HS-27A (cell line): ENCODE results near the gene KCNK10.

Source experiments
- DNase-seq: peaks from one replicate; pipeline ENCODE4 v3.0.0-alpha.2; 2012; ENCODE audit warnings: low read depth, missing footprints

KCNK10 gene

GRCh38 chr14:88323086-88323522 is at the start of gene KCNK10:
TSS of gene KCNK10 (minus strand) at chr14:88323269. CDS start at chr14:88322798, 471 bp downstream.
- DNase-seq, result no peak

GRCh38 chr14:88369496-88369895 is 46.4 kb upstream of the KCNK10 start:
- DNase-seq, result no peak

- no peak for DNase-seq
Measured at GRCh38 chr14:88364710-88365413, 41.8 kb upstream of the KCNK10 start.

GRCh38 chr14:88363644-88364043 is 40.6 kb upstream of the KCNK10 start:
- DNase-seq, result no peak

- DNase-seq, result no peak
Measured at GRCh38 chr14:88359500-88359899, 36.4 kb upstream of the KCNK10 start.

- no peak for DNase-seq
Measured at GRCh38 chr14:88354358-88354757, 31.3 kb upstream of the KCNK10 start.

GRCh38 chr14:88352698-88353097 is 29.6 kb upstream of the KCNK10 start:
- no peak for DNase-seq

- no peak for DNase-seq
Measured at GRCh38 chr14:88351966-88352691, 29.1 kb upstream of the KCNK10 start.

- no peak for DNase-seq
Measured at GRCh38 chr14:88348546-88348945, 25.5 kb upstream of the KCNK10 start.

GRCh38 chr14:88346048-88346639 is 23.1 kb upstream of the KCNK10 start:
- DNase-seq, result no peak

- no peak for DNase-seq
Measured at GRCh38 chr14:88342980-88343379, 19.9 kb upstream of the KCNK10 start.

GRCh38 chr14:88340357-88340756 is 17.3 kb upstream of the KCNK10 start:
- no peak for DNase-seq

- DNase-seq, result no peak
Measured at GRCh38 chr14:88333036-88333435, 10.0 kb upstream of the KCNK10 start.

- no peak for DNase-seq
Measured at GRCh38 chr14:88327497-88327896, 4.4 kb upstream of the KCNK10 start.

- DNase-seq, result no peak
Measured at GRCh38 chr14:88326352-88327103, 3.5 kb upstream of the KCNK10 start.

GRCh38 chr14:88325883-88326282 is 2.8 kb upstream of the KCNK10 start:
- no peak for DNase-seq

GRCh38 chr14:88324930-88325329 is 1.9 kb upstream of the KCNK10 start:
- DNase-seq, result no peak

GRCh38 chr14:88324491-88324890 is 1.4 kb upstream of the KCNK10 start:
- DNase-seq, result no peak

GRCh38 chr14:88323523-88324199 is 592 bp upstream of the KCNK10 start:
- no peak for DNase-seq

- no peak for DNase-seq
Measured at GRCh38 chr14:88322504-88323085, 474 bp downstream of the KCNK10 start.

GRCh38 chr14:88321692-88322503 is 1.2 kb downstream of the KCNK10 start:
- DNase-seq, result no peak
